BE2C (cell line): ENCODE results near the gene NPR1.

Source experiments
- DNase-seq: peaks from one replicate; pipeline ENCODE4 v3.0.0-alpha.2; 2020
- H3K27me3 ChIP-seq: fragments of 250-450 bp; sonication (Bioruptor Pico); 2 replicates; pipeline ENCODE4 v1.5.1; 2020; ENCODE audit warnings: mild to moderate bottlenecking
- H3K36me3 ChIP-seq: fragments of 250-450 bp; sonication (Bioruptor Pico); 2 replicates; pipeline ENCODE4 v1.5.1; 2020; ENCODE audit warnings: mild to moderate bottlenecking
- H3K4me1 ChIP-seq: fragments of 250-450 bp; sonication (Bioruptor Pico); 2 replicates; pipeline ENCODE4 v1.5.1; 2020
- H3K4me3 ChIP-seq: 2 replicates; pipeline ENCODE4 v1.5.1; 2011; ENCODE audit warnings: low read depth, low read length
- H3K9me3 ChIP-seq: fragments of 250-450 bp; sonication (Bioruptor Pico); 2 replicates; pipeline ENCODE4 v1.5.1; 2020
- TF ChIP-seq, protein P1 (sequence below): IDR thresholded peaks from 2 replicates; pipeline ENCODE4 v1.5.1; 2012; ENCODE audit warnings: mild to moderate bottlenecking, low read depth, low read length

NPR1 gene

DNA sequence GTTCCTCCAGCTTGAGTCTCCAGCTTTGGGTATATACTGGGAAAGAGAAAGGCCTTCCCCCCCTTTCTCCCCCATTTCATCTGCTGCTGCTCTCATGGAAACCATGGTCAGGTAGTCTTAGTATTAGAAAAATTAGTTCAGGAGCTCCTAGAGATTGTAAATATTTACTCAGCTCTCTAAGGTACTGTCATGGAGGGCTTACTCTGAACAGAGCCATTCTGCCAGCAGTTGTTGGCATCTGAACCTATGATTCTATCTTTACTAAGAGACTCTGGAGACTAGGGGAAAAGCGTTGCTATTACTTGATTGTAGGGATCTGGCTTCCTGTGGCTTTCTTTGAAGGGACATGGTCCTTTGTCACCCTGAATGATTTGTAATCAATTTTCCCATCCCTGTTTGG is 55.5 kb downstream of the NPR1 start:
- H3K27me3 ChIP-seq = no peaks in the 10 kb centered on the region
- H3K9me3 ChIP-seq = no peaks in the 10 kb centered on the region
- H3K4me1 ChIP-seq = no peaks in the 10 kb centered on the region; the same call in 1 of the 2 replicates
- TF ChIP-seq, protein P1, sequence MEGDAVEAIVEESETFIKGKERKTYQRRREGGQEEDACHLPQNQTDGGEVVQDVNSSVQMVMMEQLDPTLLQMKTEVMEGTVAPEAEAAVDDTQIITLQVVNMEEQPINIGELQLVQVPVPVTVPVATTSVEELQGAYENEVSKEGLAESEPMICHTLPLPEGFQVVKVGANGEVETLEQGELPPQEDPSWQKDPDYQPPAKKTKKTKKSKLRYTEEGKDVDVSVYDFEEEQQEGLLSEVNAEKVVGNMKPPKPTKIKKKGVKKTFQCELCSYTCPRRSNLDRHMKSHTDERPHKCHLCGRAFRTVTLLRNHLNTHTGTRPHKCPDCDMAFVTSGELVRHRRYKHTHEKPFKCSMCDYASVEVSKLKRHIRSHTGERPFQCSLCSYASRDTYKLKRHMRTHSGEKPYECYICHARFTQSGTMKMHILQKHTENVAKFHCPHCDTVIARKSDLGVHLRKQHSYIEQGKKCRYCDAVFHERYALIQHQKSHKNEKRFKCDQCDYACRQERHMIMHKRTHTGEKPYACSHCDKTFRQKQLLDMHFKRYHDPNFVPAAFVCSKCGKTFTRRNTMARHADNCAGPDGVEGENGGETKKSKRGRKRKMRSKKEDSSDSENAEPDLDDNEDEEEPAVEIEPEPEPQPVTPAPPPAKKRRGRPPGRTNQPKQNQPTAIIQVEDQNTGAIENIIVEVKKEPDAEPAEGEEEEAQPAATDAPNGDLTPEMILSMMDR = no peak
- peaks cover 3% of the 10 kb centered on the region; the same call in 1 of the 2 replicates for H3K36me3 ChIP-seq
- DNase-seq = no peak
- H3K4me3 ChIP-seq = no peak overlapping the region

DNA sequence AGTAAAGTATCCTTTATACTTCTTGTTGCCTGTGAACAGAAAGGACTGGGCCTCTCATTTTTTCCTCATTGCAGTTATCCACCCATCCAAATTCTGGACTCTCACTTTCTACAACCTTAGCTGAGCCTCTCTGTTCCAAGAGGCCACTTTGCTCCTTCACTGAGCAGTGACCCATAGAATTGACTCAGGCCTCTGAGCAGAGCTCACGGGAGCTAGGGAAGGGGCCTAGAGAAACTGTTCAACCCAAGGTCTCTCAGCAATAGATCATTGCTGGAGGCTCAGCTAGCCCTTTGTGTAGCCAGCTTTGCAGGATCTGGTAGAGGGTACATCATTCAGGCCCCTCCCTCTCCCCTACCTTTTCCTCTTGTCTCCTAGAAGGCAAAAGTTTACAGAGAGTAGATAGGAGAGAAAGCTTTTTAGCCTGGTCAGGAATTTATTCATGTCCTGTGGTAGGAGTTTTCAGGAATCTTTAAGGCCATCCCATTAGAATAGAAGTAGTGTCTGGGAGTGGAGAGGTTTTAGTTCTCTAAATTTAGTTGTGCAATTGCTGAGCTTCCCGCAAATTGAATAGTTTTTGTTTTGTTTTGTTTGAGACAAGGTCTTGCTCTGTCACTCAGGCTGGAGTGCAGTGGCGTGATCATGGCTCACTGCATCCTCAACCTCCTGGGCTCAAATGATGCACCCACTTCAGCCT is 56.1 kb downstream of the NPR1 start:
- Histone ChIP-seq H3K27me3 (no peaks in the 10 kb centered on the region), H3K4me1 (no peaks in the 10 kb centered on the region; the same call in 1 of the 2 replicates), H3K36me3 (peaks cover 8% of the 10 kb centered on the region; the same call in 1 of the 2 replicates), H3K9me3 (no peaks in the 10 kb centered on the region), H3K4me3 (no peak overlapping the region)
- no peak for DNase-seq
- TF ChIP-seq, protein P1 = no peak

DNA sequence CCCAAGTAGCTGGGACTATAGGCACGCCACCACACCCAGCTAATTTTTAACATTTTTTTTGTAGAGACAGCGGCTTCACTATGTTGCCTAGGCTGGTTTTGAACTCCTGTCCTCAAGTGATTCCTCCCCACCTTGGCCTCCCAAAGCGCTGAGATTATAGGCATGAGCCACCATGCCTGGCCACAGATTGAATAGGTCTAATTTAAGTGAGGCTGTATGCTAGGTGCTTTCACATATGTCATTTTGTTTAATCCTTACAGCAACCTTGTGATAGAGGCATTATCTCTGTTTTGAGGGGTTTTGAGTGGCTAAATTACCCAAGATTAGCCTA is 56.6 kb downstream of the NPR1 start:
- Histone ChIP-seq H3K36me3 (peaks cover 8% of the 10 kb centered on the region; the same call in 1 of the 2 replicates), H3K4me3 (no peak overlapping the region), H3K27me3 (no peaks in the 10 kb centered on the region), H3K9me3 (no peaks in the 10 kb centered on the region), H3K4me1 (no peaks in the 10 kb centered on the region)
- DNase-seq = no peak
- TF ChIP-seq, protein P1 = no peak

DNA sequence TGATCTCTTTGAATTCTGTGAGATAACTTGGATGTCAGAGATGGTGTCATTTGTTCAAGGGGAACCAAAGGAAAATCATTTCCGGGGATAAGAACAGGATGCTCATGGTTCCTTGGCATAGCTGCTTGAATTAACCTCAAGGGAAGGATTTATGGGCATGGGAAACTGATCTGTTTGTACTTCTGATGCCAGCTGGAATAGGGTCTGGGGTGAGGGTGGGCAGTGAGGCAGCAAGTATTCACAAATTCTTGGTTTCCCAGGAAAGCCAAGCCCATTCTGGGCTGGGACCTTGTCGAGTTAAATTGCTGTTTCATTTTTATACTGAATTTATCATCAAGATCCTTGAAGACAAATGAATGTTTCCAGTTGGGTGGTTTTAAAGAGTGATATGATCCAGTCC is 63.5 kb downstream of the NPR1 start:
- Histone ChIP-seq H3K4me1 (peaks cover 3% of the 10 kb centered on the region; the same call in 1 of the 2 replicates), H3K27me3 (no peaks in the 10 kb centered on the region), H3K36me3 (peaks cover 52% of the 10 kb centered on the region), H3K9me3 (no peaks in the 10 kb centered on the region), H3K4me3 (no peak overlapping the region)
- DNase-seq = no peak
- TF ChIP-seq, protein P1 = no peak

DNA sequence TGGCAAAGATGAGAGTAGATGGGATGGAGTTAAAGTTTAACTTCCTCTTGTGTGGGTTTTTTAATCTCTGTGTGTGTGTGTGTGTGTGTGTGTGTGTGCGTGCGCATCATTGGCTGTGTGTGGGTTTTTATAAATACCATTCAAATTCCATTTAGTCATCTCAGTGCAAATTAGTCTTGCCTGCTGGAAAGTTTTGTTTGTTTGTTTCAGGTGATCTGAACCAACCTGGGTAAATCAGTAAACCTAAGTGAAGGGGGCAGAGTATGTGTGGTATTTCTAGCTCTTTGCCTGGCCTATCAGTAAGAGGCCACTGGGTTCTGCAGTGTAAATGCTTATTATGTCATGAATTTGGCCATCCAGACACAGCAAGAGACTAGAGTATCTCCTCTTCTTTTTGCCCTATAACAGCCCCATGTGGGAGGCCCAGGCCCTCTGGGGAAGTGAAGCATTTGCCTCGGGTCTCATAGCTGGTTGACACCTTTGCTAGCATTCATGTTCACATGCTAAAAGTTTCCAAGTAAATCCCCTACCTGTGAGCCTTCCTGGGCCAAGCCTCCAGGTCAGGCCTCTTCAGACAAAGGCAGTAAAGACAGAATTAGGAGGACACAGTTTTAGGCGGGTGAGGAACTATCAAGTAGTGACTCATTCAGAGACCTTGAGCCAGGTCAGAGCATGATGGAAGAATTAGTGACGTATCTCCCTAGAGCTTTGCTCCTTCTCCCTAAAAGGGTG is 64.1 kb downstream of the NPR1 start:
- peaks cover 3% of the 10 kb centered on the region; the same call in 1 of the 2 replicates for H3K4me1 ChIP-seq
- H3K4me3 ChIP-seq = no peak overlapping the region
- TF ChIP-seq, protein P1 = no peak
- H3K27me3 ChIP-seq = no peaks in the 10 kb centered on the region
- no peaks in the 10 kb centered on the region for H3K9me3 ChIP-seq
- no peak for DNase-seq
- peaks cover 50% of the 10 kb centered on the region for H3K36me3 ChIP-seq
